ENCODE results near the gene FRMD3.

- TF ChIP-seq CTCF (IDR thresholded peaks at IDR 0.05) = no peak
- TF ChIP-seq POLR2A (IDR thresholded peaks at IDR 0.05) = no peak
Observed at GRCh38 chr9:83299094-83299493, 239.1 kb downstream of the FRMD3 start.

Data from thyroid gland (tissue), 4 donors.